HEK293 (cell line): ENCODE data around the gene SLAMF8.
A peak's percentile ranks its signal among the peaks of the same experiment; 100 is the strongest.

Experiments
- GLIS1 ChIP-seq: fragments of 450-650 bp; formaldehyde crosslinking; IDR thresholded peaks from 2 replicates; pipeline ENCODE4 v1.5.1; 2016; ENCODE audit warnings: missing biosample characterization, missing genetic modification characterization
- IKZF3 ChIP-seq: fragments of 450-650 bp; IDR thresholded peaks from 2 replicates; pipeline ENCODE4 v1.5.0; 2018; ENCODE audit warnings: missing biosample characterization, mild to moderate bottlenecking, missing genetic modification characterization, moderate library complexity
- OSR2 ChIP-seq: fragments of 450-650 bp; formaldehyde crosslinking; IDR thresholded peaks from 2 replicates; pipeline ENCODE4 v1.5.1; 2016; ENCODE audit warnings: missing biosample characterization, missing genetic modification characterization
- PRDM1 ChIP-seq: fragments of 450-650 bp; formaldehyde crosslinking; IDR thresholded peaks from 2 replicates; pipeline ENCODE4; 2016; ENCODE audit warnings: missing biosample characterization, missing genetic modification characterization
- PRDM6 ChIP-seq: fragments of 450-650 bp; formaldehyde crosslinking; IDR thresholded peaks from 2 replicates; pipeline ENCODE4 v1.5.1; 2017; ENCODE audit warnings: missing biosample characterization, missing genetic modification characterization
- RBAK ChIP-seq: fragments of 450-650 bp; formaldehyde crosslinking; IDR thresholded peaks from 2 replicates; pipeline ENCODE4 v1.5.1; 2016; ENCODE audit warnings: missing biosample characterization, missing genetic modification characterization
- TCF7L2 ChIP-seq: IDR thresholded peaks from 2 replicates; pipeline ENCODE4 v1.6.1; 2011; ENCODE audit warnings: low read depth, mild to moderate bottlenecking, inconsistent platforms, low read length, moderate library complexity, borderline replicate concordance
- ZBTB20 ChIP-seq: fragments of 450-650 bp; formaldehyde crosslinking; IDR thresholded peaks from 2 replicates; pipeline ENCODE4 v1.5.1; 2016; ENCODE audit warnings: missing biosample characterization, missing genetic modification characterization
- ZBTB8A ChIP-seq: fragments of 450-650 bp; formaldehyde crosslinking; IDR thresholded peaks from 2 replicates; pipeline ENCODE4 v1.5.1; 2016; ENCODE audit warnings: missing biosample characterization, missing genetic modification characterization
- ZEB2 ChIP-seq: fragments of 450-650 bp; formaldehyde crosslinking; IDR thresholded peaks from 2 replicates; pipeline ENCODE4 v1.5.1; 2016; ENCODE audit warnings: missing biosample characterization, missing genetic modification characterization
- ZFP41 ChIP-seq: fragments of 450-650 bp; formaldehyde crosslinking; IDR thresholded peaks from 2 replicates; pipeline ENCODE4 v1.5.1; 2016; ENCODE audit warnings: missing biosample characterization, missing genetic modification characterization, borderline replicate concordance
- ZNF10 ChIP-seq: fragments of 450-650 bp; formaldehyde crosslinking; IDR thresholded peaks from 2 replicates; pipeline ENCODE4 v1.5.1; 2017; ENCODE audit warnings: missing biosample characterization, missing genetic modification characterization
- ZNF114 ChIP-seq: fragments of 450-650 bp; formaldehyde crosslinking; IDR thresholded peaks from 2 replicates; pipeline ENCODE4 v1.5.0; 2017; ENCODE audit warnings: missing biosample characterization, missing genetic modification characterization
- ZNF146 ChIP-seq: fragments of 450-650 bp; formaldehyde crosslinking; IDR thresholded peaks from 2 replicates; pipeline ENCODE4 v1.5.1; 2016; ENCODE audit warnings: missing biosample characterization, missing genetic modification characterization
- ZNF174 ChIP-seq: fragments of 450-650 bp; formaldehyde crosslinking; IDR thresholded peaks from 2 replicates; pipeline ENCODE4 v1.5.0; 2017; ENCODE audit warnings: missing biosample characterization, mild to moderate bottlenecking, missing genetic modification characterization
- ZNF223 ChIP-seq: fragments of 450-650 bp; formaldehyde crosslinking; IDR thresholded peaks from 2 replicates; pipeline ENCODE4 v1.5.1; 2016; ENCODE audit warnings: missing biosample characterization, missing genetic modification characterization
- ZNF239 ChIP-seq: fragments of 450-650 bp; formaldehyde crosslinking; IDR thresholded peaks from 2 replicates; pipeline ENCODE4 v1.5.1; 2016; ENCODE audit warnings: missing biosample characterization, missing genetic modification characterization
- ZNF280D ChIP-seq: fragments of 450-650 bp; formaldehyde crosslinking; IDR thresholded peaks from 2 replicates; pipeline ENCODE4 v1.5.1; 2016; ENCODE audit warnings: missing biosample characterization, missing genetic modification characterization
- ZNF292 ChIP-seq: fragments of 450-650 bp; formaldehyde crosslinking; IDR thresholded peaks from 2 replicates; pipeline ENCODE4 v1.5.1; 2016; ENCODE audit warnings: low read depth, missing biosample characterization, missing genetic modification characterization, borderline replicate concordance
- ZNF302 ChIP-seq: fragments of 450-650 bp; formaldehyde crosslinking; IDR thresholded peaks from 2 replicates; pipeline ENCODE4 v1.5.1; 2016; ENCODE audit warnings: missing biosample characterization, missing genetic modification characterization, low read depth
- ZNF423 ChIP-seq: fragments of 450-650 bp; formaldehyde crosslinking; IDR thresholded peaks from 2 replicates; pipeline ENCODE4 v1.5.1; 2016; ENCODE audit warnings: missing biosample characterization, missing genetic modification characterization
- ZNF449 ChIP-seq: fragments of 450-650 bp; formaldehyde crosslinking; IDR thresholded peaks from 2 replicates; pipeline ENCODE4 v1.5.1; 2017; ENCODE audit warnings: missing biosample characterization, mild to moderate bottlenecking, missing genetic modification characterization, moderate library complexity
- ZNF488 ChIP-seq: fragments of 450-650 bp; formaldehyde crosslinking; IDR thresholded peaks from 2 replicates; pipeline ENCODE4 v1.5.1; 2016; ENCODE audit warnings: missing biosample characterization, missing genetic modification characterization
- ZNF501 ChIP-seq: fragments of 450-650 bp; formaldehyde crosslinking; IDR thresholded peaks from 2 replicates; pipeline ENCODE4 v1.5.1; 2016; ENCODE audit warnings: missing biosample characterization, missing genetic modification characterization
- ZNF555 ChIP-seq: fragments of 450-650 bp; formaldehyde crosslinking; conservative IDR thresholded peaks from 2 replicates; pipeline ENCODE4 v1.5.1; 2017; ENCODE audit warnings: missing biosample characterization, mild to moderate bottlenecking, missing genetic modification characterization, inconsistent platforms
- ZNF571 ChIP-seq: fragments of 450-650 bp; formaldehyde crosslinking; IDR thresholded peaks from 2 replicates; pipeline ENCODE4 v1.5.0; 2017; ENCODE audit warnings: missing biosample characterization, missing genetic modification characterization
- ZNF621 ChIP-seq: fragments of 450-650 bp; formaldehyde crosslinking; IDR thresholded peaks from 2 replicates; pipeline ENCODE4 v1.5.1; 2017; ENCODE audit warnings: missing biosample characterization, missing genetic modification characterization
- ZNF654 ChIP-seq: fragments of 450-650 bp; formaldehyde crosslinking; IDR thresholded peaks from 2 replicates; pipeline ENCODE4 v1.5.1; 2016; ENCODE audit warnings: low read depth, missing biosample characterization, missing genetic modification characterization
- ZNF664 ChIP-seq: fragments of 450-650 bp; formaldehyde crosslinking; IDR thresholded peaks from 2 replicates; pipeline ENCODE4 v1.5.1; 2016; ENCODE audit warnings: missing biosample characterization, missing genetic modification characterization
- ZNF692 ChIP-seq: fragments of 450-650 bp; formaldehyde crosslinking; IDR thresholded peaks from 2 replicates; pipeline ENCODE4 v1.5.1; 2016; ENCODE audit warnings: missing biosample characterization, missing genetic modification characterization
- ZNF768 ChIP-seq: fragments of 450-650 bp; formaldehyde crosslinking; IDR thresholded peaks from 2 replicates; pipeline ENCODE4 v1.5.1; 2018; ENCODE audit warnings: missing biosample characterization, mild to moderate bottlenecking, missing genetic modification characterization
- ZNF785 ChIP-seq: fragments of 450-650 bp; formaldehyde crosslinking; IDR thresholded peaks from 2 replicates; pipeline ENCODE4 v1.5.1; 2016; ENCODE audit warnings: missing biosample characterization, missing genetic modification characterization
- ZSCAN23 ChIP-seq: fragments of 450-650 bp; formaldehyde crosslinking; IDR thresholded peaks from 2 replicates; pipeline ENCODE4 v1.5.1; 2016; ENCODE audit warnings: missing biosample characterization, missing genetic modification characterization
- ZSCAN4 ChIP-seq: fragments of 450-650 bp; formaldehyde crosslinking; IDR thresholded peaks from 2 replicates; pipeline ENCODE4 v1.5.1; 2017; ENCODE audit warnings: missing biosample characterization, missing genetic modification characterization

Gene SLAMF8

GRCh38 chr1:159798893-159799292, 27.8 kb upstream of the SLAMF8 start (continued):
- TF ChIP-seq ZNF280D (tag by site-specific recombination) (no peak), ZNF239 (no peak), ZBTB20 (tag by site-specific recombination) (no peak), ZSCAN23 (tag by site-specific recombination) (no peak), ZEB2 (tag by site-specific recombination) (no peak), ZNF449 (tag by site-specific recombination) (no peak), ZNF292 (tag by site-specific recombination) (no peak), ZNF768 (no peak), ZNF571 (tag by site-specific recombination) (no peak), ZNF223 (tag by site-specific recombination) (no peak), ZNF664 (tag by site-specific recombination) (no peak), ZNF10 (no peak), PRDM1 (tag by site-specific recombination) (peak; percentile 36; the same call in 1 of the 2 replicates), TCF7L2 (no peak), ZNF488 (no peak), OSR2 (tag by site-specific recombination) (no peak), IKZF3 (peak; percentile 71; the same call in 1 of the 2 replicates), ZNF692 (no peak), ZNF654 (tag by site-specific recombination) (peak; percentile 79), ZBTB8A (tag by site-specific recombination) (no peak), ZFP41 (tag by site-specific recombination) (no peak), ZNF555 (no peak), ZNF785 (no peak), ZNF146 (tag by site-specific recombination) (no peak), ZNF114 (tag by site-specific recombination) (no peak), PRDM6 (tag by site-specific recombination) (no peak), ZSCAN4 (no peak), ZNF423 (tag by site-specific recombination) (no peak), ZNF501 (tag by site-specific recombination) (no peak), ZNF302 (tag by site-specific recombination) (no peak), ZNF621 (tag by site-specific recombination) (no peak), GLIS1 (tag by site-specific recombination) (no peak), ZNF174 (tag by site-specific recombination) (no peak), RBAK (tag by site-specific recombination) (no peak)
